ENCODE results near the gene VPS51. TPM values are rescaled to one million over a fixed set of nuclear protein-coding genes. Genes with fewer than 3 reads are reported as not detected.

Gene VPS51
- total and polyA plus RNA-seq, 2 of the 13 experiments (the other 11 are each of a cell fraction or from before 2014, with no cell fraction given): 76.3 to 90.6 TPM

DNA sequence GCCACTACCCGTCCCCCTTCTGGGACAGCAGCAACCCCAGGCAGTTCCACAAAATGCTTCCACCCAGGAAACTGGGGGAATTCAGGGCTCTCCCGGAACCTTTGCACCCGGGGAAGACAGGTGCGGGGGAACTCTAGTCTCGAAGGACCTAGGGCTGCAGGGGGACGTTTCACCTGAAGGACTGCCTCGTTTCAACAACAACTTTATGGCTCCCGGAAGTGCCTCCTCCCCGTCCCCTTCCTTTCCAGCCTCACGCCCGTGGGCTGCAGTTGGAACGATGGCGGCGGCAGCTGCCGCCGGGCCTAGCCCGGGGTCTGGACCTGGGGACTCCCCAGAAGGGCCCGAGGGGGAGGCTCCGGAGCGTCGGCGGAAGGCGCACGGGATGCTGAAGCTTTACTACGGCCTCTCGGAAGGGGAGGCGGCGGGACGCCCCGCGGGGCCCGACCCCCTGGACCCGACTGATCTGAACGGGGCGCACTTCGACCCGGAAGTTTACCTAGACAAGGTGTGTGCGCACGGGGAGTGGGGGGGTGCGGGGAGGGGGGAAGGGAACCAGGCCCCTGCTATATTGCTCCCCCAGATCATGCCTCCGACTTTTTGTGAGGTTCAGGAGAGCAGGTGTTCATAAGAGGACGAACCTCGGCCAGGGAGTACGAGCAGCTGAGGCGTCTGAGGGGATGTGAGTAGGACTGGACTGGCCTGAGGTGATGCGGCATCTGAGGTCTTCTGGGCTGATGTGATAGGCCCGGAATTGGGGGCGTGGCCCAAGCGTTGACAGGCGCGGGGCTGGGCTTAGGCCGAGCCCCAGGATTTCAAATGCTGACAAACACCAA lies at the start of gene VPS51 (continued):
- TF ChIP-seq ZFX (CRISPR knock-in tag; IDR thresholded peaks at IDR 0.05; ENCODE audit: low read depth) (peak; percentile 94), ZNF468 (CRISPR knock-in tag; IDR thresholded peaks at IDR 0.05) (no peak), BHLHE40 (IDR thresholded peaks at IDR 0.05; ENCODE audit: low read length) (peak; percentile 78), MAFG (CRISPR knock-in tag; IDR thresholded peaks at IDR 0.05) (no peak), ZNF614 (CRISPR knock-in tag; IDR thresholded peaks at IDR 0.05; ENCODE audit: borderline replicate concordance) (0 out of 2 replicates have a peak, but pooled peaks have one; percentile 80), CREM (IDR thresholded peaks at IDR 0.05) (peak; percentile 92), CREM (CRISPR knock-in tag; IDR thresholded peaks at IDR 0.05) (0 out of 2 replicates have a peak, but pooled peaks have one; percentile 32), KLF16 (CRISPR knock-in tag; IDR thresholded peaks at IDR 0.05) (peak in 1 of 2 experiments; percentile 93; a peak in 2 of 4 replicates), ARNT2 (CRISPR knock-in tag; IDR thresholded peaks at IDR 0.05; ENCODE audit: low read depth) (no peak), SAFB2 (CRISPR knock-in tag; IDR thresholded peaks at IDR 0.05; ENCODE audit: borderline replicate concordance, low read depth) (no peak), ATF7 (IDR thresholded peaks at IDR 0.05) (no peak), ATF7 (CRISPR knock-in tag; IDR thresholded peaks at IDR 0.05) (peak; percentile 58), GTF3A (CRISPR knock-in tag; conservative IDR thresholded peaks at IDR 0.05) (no peak; the same call in 1 of the 2 replicates), NRL (CRISPR knock-in tag; IDR thresholded peaks at IDR 0.05; ENCODE audit: borderline replicate concordance) (peak; percentile 42; the same call in 1 of the 2 replicates)
- TF ChIP-seq, protein P1, sequence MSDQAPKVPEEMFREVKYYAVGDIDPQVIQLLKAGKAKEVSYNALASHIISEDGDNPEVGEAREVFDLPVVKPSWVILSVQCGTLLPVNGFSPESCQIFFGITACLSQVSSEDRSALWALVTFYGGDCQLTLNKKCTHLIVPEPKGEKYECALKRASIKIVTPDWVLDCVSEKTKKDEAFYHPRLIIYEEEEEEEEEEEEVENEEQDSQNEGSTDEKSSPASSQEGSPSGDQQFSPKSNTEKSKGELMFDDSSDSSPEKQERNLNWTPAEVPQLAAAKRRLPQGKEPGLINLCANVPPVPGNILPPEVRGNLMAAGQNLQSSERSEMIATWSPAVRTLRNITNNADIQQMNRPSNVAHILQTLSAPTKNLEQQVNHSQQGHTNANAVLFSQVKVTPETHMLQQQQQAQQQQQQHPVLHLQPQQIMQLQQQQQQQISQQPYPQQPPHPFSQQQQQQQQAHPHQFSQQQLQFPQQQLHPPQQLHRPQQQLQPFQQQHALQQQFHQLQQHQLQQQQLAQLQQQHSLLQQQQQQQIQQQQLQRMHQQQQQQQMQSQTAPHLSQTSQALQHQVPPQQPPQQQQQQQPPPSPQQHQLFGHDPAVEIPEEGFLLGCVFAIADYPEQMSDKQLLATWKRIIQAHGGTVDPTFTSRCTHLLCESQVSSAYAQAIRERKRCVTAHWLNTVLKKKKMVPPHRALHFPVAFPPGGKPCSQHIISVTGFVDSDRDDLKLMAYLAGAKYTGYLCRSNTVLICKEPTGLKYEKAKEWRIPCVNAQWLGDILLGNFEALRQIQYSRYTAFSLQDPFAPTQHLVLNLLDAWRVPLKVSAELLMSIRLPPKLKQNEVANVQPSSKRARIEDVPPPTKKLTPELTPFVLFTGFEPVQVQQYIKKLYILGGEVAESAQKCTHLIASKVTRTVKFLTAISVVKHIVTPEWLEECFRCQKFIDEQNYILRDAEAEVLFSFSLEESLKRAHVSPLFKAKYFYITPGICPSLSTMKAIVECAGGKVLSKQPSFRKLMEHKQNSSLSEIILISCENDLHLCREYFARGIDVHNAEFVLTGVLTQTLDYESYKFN (CRISPR knock-in tag; conservative IDR thresholded peaks at IDR 0.05): peak; percentile 61
- TF ChIP-seq, protein P2, sequence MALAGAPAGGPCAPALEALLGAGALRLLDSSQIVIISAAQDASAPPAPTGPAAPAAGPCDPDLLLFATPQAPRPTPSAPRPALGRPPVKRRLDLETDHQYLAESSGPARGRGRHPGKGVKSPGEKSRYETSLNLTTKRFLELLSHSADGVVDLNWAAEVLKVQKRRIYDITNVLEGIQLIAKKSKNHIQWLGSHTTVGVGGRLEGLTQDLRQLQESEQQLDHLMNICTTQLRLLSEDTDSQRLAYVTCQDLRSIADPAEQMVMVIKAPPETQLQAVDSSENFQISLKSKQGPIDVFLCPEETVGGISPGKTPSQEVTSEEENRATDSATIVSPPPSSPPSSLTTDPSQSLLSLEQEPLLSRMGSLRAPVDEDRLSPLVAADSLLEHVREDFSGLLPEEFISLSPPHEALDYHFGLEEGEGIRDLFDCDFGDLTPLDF (CRISPR knock-in tag; IDR thresholded peaks at IDR 0.05): 0 out of 2 replicates have a peak, but pooled peaks have one; percentile 24
- TF ChIP-seq, protein P3, sequence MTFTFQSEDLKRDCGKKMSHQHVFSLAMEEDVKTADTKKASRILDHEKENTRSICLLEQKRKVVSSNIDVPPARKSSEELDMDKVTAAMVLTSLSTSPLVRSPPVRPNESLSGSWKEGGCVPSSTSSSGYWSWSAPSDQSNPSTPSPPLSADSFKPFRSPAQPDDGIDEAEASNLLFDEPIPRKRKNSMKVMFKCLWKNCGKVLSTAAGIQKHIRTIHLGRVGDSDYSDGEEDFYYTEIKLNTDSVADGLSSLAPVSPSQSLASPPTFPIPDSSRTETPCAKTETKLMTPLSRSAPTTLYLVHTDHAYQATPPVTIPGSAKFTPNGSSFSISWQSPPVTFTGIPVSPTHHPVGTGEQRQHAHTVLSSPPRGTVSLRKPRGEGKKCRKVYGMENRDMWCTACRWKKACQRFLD (CRISPR knock-in tag; IDR thresholded peaks at IDR 0.05; ENCODE audit: borderline replicate concordance): no peak
- TF ChIP-seq, protein P4, sequence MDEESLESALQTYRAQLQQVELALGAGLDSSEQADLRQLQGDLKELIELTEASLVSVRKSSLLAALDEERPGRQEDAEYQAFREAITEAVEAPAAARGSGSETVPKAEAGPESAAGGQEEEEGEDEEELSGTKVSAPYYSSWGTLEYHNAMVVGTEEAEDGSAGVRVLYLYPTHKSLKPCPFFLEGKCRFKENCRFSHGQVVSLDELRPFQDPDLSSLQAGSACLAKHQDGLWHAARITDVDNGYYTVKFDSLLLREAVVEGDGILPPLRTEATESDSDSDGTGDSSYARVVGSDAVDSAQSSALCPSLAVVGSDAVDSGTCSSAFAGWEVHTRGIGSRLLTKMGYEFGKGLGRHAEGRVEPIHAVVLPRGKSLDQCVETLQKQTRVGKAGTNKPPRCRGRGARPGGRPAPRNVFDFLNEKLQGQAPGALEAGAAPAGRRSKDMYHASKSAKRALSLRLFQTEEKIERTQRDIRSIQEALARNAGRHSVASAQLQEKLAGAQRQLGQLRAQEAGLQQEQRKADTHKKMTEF (CRISPR knock-in tag; IDR thresholded peaks at IDR 0.05): peak; percentile 92
